SU-DHL-6 (cell line): ENCODE results near the gene HTR1E.
"Not testable (repeated sequence)": the region's sequence is repeated elsewhere in the genome, so short reads cannot be mapped to it uniquely, and the experiment has no call there.

Experiments used
- EZH2phosphoT487 ChIP-seq: fragments of 200-600 bp; sonication (generic), shearing (Covaris generic); conservative IDR thresholded peaks from 2 replicates; pipeline ENCODE4 v1.6.1; 2018; ENCODE audit warnings: mild to moderate bottlenecking, antibody characterized with exemption, low read length, moderate library complexity, mixed read lengths
- TF ChIP-seq, protein P1 (sequence below): fragments of 200-600 bp; sonication (generic); IDR thresholded peaks from one replicate; pipeline ENCODE4 v1.5.1; 2017; ENCODE audit warnings: antibody characterized with exemption, mild to moderate bottlenecking, low read length, moderate library complexity; ENCODE audit not compliant: insufficient read depth, poor library complexity, severe bottlenecking

DNA sequence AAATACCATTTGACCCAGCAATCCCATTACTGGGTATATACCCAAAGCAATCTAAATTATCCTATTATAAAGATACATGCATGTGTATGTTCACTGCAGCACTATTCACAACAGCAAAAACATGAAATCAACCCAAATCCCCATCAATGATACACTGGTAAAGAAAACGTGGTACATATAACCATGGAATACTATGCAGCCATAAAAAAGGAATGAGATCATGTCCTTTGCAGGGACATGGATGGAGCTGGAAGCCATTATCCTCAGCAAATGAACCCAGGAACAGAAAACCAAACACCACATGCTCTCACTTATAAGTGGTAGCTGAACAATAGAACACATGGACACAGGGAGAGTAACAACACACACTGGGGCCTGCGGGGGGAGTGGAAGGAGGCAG, 69.2 kb downstream of the HTR1E start:
- TF ChIP-seq, protein P1, sequence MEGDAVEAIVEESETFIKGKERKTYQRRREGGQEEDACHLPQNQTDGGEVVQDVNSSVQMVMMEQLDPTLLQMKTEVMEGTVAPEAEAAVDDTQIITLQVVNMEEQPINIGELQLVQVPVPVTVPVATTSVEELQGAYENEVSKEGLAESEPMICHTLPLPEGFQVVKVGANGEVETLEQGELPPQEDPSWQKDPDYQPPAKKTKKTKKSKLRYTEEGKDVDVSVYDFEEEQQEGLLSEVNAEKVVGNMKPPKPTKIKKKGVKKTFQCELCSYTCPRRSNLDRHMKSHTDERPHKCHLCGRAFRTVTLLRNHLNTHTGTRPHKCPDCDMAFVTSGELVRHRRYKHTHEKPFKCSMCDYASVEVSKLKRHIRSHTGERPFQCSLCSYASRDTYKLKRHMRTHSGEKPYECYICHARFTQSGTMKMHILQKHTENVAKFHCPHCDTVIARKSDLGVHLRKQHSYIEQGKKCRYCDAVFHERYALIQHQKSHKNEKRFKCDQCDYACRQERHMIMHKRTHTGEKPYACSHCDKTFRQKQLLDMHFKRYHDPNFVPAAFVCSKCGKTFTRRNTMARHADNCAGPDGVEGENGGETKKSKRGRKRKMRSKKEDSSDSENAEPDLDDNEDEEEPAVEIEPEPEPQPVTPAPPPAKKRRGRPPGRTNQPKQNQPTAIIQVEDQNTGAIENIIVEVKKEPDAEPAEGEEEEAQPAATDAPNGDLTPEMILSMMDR: not testable (repeated sequence)
- TF ChIP-seq EZH2phosphoT487: not testable (repeated sequence)
